Stimulated activated CD4-positive, alpha-beta T cell treated with anti-CD3 and anti-CD28 coated beads, Interleukin-12 subunit alpha, Interleukin-12 subunit beta, amount 100 ng/mL, for 48 hours (primary cell): ENCODE results near the gene GRPEL1.
"Not testable (repeated sequence)": the region's sequence is repeated elsewhere in the genome, so short reads cannot be mapped to it uniquely, and the experiment has no call there.

Source experiments
- DNase-seq, 3 donors: peaks; one replicate each; pipeline ENCODE4 v3.0.0-alpha.2; 2020; ENCODE audit warnings: low read depth in 2 of 3, low spot score in 1 of 3

The GRPEL1 gene

DNA sequence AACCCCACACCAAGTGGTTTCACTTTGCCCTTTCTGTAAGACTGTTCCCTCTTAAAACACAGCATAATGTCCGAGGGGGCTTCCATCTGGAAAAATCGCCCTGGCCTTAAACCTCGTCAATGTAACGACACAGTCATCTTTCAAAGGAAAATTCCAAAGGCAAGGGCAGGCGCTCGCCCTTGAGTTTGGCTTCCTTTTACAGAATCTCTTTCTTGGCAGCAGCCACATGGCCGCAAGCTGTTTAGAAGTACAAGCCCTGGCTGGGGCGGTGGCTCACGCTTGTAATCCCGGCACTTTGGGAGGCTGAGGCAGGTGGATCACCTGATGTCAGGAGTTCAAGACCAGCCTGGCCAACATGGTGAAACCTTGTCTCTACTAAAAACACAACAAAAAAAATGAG, 27.1 kb upstream of the GRPEL1 start:
- no peak for DNase-seq

DNA sequence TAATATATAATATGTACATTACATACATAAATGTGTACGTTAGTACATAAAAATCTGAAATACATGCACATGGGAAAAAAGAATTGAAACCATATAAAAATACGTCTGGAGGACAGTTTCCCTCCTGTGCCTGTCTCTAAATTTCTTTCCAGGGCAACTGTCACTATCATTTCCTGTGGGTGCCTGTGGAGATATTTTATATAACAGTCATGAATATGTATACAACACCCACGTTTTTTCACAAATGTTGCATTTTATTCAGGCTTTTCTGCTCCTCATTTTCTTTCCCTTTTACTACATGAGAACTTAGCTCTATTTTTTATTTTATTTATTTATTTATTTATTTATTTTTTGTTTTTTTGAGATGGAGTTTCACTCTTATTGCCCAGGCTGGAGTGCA, 24.2 kb upstream of the GRPEL1 start:
- no peak for DNase-seq

DNA sequence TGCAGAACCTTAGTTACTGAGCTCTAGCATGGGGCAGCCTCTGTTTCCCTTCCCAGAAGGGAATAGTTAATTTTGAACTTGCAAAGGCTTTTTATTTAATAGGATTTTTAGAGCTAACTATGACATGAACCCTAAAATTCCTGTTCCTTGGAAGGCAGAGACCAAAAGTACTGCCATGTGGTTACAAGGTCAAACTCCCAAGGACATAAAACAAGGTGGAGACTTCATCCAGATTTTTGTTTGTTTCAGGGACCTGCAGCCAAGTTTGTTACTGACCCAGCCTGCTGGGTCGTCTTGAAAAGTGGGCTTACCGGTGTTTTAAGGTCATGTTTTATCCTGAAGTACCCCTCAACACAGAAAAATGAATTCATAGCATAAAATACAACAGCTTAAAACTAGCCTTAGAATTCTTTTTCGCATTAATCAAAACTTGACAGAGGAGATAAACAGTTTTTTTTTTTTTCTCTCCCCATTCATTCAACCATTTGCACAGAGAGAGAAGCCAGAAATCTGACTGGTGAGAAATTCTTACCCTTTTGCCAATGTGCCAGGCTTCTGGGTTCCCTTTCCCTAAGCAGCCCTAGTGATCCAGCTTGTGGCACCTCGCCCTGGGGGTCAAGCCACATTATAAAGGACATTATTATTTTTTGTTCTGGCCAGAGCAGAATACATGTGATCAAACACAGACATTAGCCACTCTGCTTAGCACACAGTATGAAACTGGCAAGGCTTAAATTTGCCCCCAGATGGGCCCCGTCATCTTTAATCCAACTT, 21.5 kb upstream of the GRPEL1 start:
- DNase-seq, result no peak

DNA sequence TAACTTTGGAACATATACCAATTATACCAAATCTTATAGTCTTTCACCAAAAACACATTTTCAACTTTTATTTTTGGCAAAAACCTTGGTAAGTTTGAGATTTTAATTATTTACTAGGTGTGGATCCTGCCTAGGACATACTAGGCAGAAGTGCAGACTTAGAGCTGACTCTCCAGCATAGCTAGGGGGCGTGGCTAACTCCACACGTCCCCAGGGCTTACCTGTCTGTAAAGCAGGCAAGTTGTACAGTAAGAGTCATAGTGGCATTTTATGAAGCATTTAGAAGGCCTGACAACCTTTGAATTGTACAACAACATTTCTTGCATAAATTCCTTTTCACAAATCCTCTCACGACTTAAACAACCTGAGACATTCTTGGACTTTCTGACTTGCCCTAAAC, 19.2 kb upstream of the GRPEL1 start:
- no peak for DNase-seq

DNA sequence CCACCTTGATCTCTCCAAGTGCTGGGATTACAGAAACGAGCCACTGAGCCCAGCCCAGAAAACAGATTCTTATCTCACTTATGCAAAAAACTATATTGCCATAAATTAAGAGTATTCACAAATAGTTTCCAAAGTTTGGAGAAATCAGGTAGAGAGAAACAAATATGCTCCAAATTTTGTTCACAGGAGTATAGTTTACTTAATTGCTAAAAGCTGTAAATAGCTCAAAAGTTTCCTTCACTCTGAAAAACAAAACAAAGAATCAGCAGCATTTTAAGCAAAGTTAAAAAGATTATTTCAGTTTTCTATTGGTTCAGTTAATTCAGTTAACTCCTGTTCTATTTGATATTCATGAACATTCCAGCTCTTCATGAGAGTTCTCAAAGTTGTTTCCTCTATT, 18.5 kb upstream of the GRPEL1 start:
- no peak for DNase-seq

DNA sequence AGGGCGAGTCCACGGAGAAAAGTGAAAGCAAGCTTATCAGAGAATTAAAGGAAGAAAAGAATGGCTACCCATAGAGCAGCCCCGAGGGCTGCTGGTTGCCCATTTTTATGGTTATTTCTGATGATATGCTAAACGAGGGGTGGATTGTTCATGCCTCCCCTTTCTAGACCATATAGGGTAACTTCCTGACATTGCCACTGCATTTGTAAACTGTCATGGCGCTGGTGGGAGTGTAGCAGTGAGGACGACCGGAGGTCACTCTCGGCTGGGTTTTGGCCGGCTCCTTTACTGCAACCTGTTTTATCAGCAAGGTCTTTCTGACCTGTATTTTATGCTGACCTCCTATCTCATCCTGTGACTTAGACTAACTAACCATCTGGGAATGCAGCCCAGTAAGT, 16.7 kb upstream of the GRPEL1 start:
- not testable (repeated sequence) for DNase-seq

DNA sequence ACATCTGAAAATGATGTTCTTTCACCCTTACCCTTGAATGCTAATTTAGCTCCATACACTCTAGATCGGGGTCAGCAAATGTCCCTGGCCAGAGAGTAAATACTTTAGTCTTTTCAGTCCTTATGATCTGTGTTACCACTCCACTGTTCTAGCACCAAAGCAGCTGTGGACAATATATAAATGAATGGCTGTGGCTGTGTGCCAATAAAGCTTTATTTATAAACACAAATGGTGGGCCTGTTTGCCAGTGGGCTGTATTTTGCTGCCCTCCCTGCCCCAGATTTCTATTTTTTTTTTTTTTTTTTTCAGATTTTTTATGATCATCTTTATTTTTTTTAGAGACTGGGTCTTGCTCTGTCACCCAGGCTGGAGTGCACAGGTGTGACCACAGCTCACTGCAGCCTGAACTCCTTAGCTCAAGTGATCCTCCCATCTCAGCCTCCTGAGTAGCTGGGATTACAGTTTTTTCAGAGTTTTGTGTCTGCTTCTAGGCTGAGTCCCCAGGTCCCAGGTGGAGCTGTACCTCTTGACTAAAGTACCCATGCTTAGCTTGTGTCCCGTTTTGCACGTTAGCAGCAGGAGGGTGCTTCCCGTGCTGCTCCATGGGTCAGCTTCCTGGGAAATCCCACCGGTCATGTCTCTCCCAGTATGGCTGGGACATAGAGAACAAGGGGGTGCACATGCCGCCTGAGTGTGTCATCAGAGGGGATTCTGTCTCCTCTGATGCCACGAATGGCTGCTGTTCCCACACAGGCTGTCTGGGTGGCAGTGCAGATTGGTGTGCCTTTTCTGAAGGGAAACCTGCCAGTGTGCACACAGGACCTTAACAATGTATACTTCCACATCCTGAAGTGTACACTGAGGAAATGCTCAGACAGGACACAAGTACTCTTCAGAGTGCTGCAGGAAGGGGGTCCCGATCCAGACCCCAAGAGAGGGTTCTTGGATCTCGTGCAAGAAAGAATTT, 16.0 kb upstream of the GRPEL1 start:
- DNase-seq, result no peak

DNA sequence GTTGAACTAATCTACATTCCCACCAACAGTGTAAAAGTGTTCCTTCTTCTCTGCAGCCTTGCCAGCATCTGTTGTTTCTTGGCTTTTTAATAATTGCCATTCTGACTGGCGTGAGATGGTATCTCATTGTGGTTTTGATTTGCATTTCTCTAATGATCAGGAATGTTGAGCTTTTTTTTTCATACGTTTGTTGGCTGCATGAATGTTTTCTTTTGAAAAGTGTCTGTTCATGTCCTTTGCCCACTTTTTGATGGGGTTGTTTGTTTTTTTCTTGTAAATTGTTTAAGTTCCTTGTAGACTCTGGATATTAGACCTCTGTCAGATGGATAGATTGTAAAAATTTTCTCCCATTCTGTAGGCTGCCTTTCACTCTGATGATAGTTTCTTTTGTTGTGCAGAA, 12.0 kb upstream of the GRPEL1 start:
- DNase-seq, result not testable (repeated sequence)

DNA sequence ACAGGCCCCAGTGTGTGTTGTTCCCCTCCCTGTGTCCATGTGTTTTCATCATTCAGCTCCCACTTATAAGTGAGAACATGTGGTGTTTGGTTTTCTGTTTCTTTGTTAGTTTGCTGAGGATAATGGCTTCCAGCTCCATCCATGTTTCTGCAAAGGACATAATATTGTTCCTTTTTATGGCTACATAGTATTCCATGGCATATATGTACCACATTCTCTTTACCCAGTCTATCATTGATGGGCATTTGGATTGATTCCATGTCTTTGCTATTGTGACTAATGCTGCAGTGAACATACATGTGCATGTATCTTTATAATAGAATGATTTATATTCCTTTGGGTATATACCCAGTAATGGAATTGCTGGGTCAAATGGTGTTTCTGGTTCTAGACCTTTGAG, 11.6 kb upstream of the GRPEL1 start:
- not testable (repeated sequence) for DNase-seq

DNA sequence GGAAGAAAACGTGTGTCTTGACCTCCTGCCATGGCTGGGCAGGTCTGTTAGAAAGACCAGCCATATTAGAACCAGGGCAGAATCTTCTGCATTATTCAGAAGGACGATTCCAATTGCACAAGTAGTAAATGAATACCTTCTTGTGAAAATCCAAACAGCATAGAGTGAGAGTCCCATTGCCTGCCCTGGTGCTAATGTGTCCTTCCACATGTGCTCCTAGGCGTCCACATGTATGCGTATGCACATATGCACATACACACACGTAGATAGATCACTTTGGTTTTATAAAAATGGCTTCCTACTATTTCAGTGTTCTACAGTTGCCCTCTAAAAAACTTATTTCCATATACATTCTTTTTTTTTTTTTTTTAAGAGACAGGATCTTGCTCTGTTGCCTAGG, 10.2 kb upstream of the GRPEL1 start:
- no peak for DNase-seq

DNA sequence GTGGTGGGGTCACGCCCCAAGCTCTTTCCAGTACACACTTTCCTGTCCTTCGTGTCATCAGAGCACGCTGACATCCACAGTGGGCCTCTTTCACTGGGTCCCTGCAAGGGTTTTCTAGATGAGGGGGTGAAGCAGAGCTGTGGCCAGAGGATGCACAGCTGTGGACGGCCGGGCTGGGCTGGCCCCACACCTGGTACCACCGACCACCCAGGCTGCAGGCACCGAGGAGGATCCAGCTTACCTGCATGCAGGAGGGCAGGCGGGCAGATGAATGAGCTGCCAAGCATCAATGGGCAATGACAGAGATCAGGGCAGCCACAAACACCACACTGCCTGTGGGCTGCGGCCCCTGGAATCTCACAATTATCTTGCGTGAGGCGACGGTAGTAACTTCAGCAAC, 9.5 kb upstream of the GRPEL1 start:
- DNase-seq, result no peak

DNA sequence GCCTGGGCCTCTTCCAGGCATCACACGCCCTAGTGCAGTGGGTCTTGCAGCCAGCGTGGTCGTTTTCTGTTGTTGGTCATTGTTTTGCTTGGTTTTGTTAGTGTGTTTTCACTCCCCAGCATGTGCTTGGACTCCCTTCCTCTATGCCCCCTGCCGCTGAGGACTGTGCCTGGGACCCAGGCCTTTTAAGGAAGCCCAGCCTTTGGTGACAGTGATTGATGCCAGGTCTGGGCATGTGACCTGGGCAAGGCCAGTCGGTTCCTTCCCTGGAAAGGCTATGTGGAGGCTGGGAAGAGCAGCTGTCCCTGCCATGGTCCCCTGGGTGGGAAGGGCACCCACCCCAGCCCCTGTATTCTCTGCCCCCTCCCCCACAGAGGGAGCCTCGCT, 8.8 kb upstream of the GRPEL1 start:
- DNase-seq, result no peak

DNA sequence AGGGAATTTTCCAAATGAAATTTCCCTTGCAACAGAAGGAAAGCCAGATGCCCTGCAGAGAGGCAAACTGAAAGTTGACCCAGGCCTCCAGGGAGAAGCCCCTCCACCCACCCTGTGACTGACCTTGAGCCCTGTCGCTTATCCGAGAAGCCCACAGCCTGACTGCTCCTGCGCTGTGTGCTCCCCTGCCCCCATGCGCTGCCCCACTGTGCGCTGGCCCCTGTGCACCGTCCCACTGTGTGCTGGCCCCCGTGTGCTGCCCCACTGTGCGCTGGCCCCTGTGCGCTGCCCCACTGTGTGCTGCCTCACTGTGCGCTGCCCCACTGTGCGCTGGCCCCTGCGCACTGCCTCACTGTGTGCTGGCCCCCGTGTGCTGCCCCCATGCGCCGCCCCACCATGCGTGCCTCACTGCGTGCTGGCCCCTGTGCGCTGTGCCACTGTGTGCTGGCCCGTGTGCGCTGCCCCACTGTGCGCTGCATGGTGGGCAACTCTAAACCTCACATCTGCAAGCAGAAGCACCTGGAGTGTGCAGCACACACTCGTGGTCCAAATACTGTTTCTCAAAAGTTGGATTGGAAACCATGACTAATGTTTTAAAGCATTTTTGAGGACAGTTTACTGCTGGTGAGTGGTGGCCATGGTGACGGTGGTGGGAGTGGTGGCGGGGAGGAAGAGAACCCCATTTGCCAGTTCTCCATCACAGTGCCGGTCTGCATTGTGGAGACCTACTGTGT, 8.3 kb upstream of the GRPEL1 start:
- DNase-seq, result no peak

DNA sequence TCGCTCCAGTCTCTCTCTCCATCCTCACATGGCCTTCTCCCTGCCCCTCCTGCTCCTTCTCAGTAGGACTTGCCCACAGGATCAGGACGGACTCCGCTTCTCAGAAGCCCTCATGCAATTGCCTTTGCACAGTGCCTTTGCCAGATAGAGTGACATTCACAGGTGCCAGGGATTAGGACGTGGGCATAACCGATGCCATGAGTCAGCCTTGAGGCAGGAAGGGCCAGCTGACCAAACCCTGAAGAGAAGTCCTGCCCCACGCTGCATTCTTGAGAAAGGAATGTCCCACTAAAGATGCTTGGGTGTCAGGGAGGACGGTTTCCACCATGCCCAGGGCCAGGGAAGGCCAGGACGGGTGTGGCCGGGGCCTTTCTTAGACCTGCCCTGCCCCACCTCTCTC, 6.6 kb upstream of the GRPEL1 start:
- no peak for DNase-seq

DNA sequence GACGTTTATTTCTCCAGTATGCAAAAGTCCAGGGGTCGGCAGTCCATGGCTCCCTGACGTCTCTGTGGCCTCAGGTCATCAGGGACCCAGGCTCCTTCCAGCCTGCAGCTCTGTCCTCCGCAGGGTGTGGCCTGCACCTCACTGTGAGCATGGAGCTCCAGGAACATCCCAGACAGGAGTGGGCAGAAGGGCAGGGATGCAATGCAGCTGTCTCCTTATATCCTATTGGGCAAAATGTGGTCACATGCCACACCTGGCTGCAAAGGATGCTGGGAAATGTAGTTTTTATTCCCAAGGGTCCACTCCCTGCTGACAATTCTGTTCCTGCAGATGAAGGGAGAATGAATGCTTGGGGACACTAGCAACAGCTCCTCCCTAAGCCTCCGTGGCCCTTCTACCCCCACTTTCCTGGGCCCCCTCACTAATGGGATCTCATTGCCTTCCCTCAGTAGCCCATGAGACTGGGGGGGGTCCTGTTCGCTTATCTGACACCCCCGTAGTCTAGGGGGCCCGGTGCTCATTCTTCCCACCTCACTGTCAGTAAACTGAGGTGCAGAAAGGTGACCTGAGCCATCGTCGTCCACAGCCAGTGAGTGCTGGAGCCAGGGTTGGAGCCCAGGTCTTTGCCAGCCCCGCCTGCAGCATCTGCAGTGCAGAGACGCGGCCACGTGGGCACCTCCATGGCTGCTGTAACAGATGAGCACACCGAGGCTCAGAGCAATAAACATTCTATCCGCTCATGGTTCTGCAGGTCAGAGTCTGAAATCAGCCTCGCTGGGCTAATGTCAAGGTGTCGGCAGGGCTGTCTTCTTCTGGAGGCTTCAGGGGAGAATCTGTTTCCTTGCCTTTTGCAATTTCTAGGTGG, 5.9 kb upstream of the GRPEL1 start:
- no peak for DNase-seq

DNA sequence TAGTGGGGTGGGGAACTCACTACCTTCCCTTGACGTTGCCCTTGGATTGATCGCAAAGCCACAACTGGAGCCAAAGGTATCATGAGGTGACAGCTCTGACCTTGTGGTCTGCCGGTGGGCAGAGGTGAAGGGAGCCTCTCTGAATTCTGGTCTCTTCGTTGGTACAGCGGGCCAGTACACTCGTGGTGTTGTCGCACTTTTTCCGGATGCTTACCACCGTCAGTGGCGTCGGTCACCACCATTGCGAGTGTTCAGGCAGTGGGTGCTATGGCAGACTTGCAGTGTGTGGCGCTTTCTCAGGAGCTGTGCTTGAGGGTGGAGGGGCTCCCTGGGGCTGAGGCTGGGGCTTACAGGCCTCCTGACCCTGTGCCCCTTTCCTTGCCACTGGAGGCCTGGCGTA, 5.2 kb upstream of the GRPEL1 start:
- DNase-seq, result no peak

DNA sequence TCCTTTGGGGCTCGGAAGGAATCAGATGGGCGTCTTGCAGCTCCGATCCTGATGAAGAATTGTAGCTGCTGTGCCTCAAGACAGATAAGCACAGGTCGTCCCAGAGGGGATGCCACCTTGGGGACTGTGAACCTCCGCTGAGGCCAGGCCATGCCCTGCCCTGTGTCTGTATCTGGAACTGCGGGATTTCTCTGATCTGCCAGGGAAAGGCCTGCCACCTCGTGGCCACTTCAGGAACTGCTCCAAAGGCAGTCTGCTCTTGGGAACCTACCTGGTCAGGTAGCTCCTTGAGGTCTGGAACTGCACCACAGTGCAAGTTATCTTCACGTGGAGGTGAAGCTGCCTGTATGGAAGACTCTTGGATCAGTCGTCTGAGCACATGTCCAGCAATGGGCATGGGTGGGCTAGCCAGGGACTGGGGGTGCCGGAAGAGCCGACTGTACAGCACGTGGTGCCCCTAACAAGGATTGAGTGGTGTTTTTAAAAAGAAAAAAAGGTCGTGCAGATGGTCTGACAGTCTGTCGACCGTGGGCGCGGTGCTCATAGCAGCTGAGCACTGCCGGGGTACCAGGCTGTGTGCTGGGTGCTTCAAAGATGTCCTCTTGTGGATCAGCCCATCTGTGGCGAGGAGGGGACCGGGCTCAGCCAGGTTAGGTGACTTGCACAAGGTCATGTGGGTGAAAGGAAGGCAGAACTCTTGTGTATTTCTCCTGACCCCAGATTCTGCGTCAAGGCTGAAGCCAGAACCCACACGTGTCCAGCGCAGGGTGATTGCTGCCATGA, 3.1 kb upstream of the GRPEL1 start:
- DNase-seq, result peak; percentile 73 to 85 (median 77)

DNA sequence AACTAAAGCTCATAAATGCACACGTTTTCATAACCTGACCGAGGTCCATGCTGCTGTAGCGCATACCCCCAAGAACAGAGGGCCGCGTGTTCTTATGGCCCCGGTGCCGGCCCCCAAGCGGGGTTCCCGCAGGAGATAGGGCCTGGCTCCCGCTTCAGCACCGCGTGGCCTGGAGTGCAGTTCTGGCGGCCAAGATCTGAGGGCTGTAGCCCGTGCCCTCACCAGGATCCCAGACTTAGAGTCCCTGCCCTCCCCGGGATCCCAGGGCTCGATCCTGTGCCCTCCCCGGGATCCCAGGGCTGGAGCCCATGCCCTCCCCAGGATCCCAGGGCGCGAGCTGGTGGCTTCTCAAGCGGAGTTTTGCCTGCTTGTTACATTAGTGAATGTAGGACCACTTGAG, 1.0 kb upstream of the GRPEL1 start:
- DNase-seq, result no peak

DNA sequence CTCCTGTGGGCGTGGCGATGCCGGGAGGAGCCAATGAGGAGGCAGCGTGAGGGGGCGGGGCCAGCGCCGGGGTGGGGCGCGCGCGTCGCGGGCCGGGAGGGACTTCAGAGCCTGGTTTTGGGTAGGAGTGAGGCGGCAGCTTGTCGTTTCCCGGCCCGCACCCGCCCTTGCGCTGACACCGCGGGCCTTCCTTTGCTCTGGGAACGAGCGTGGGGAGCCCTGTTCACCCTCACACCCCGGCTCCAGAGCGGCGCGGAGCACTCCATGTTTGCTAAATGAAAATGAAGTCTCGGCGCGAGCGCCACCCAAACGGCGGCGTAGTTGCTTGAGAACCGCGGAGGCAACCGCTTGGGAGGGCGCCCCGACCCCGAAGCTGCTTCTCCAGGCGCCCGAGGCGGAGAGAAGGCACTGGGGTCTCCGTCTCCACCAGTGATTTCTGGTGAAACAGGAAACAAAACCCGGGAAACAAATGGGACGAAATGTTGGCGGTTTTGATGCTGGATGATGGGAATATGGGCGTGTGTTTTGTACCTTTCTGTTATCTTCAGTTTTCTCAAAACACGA, 497 bp upstream of the GRPEL1 start:
- DNase-seq, result no peak

DNA sequence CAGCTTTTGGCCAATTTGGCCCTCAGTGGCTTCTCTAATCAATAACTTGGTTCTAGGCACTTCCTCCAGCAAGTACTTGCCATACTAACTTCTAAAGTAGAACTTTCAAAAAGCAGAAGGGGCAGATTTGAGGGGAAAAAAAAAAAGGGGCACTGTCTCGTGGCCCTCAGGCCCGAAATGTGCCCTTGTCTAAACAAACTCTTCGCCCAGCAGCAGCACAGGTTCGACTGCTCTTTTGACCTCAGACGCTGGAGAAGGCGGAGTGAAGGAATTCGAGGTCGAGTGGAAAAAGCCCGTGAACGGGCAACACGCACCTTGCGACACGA, 775 bp downstream of the GRPEL1 start:
- DNase-seq, result no peak
